Right lobe of liver (tissue), 4 donors: ENCODE data around the gene ANTXR1.

Experiments
- CTCF ChIP-seq, 4 donors: fragments of 200-600 bp in 3 of 4; fragments of 450-650 bp in 1 of 4; IDR thresholded peaks; one replicate each; pipeline versions ENCODE4 v1.5.1 to v1.8.0; 2016 to 2022; ENCODE audit warnings: antibody characterized with exemption in 4 of 4, mild to moderate bottlenecking in 2 of 4
- POLR2A ChIP-seq: fragments of 450-650 bp; IDR thresholded peaks from one replicate; pipeline ENCODE4 v1.6.1; 2017; ENCODE audit warnings: antibody characterized with exemption, mild to moderate bottlenecking
- donor health status: DM: no; HTN: no; CAD: no.
- donor health status: DM: no; HTN: no; CAD: no.
- donor health status: DM: no; HTN: yes; CAD: no.

- TF ChIP-seq CTCF (IDR thresholded peaks at IDR 0.05) (no peak), POLR2A (no peak)
These were observed 275.4 kb downstream of the ANTXR1 start for GRCh38 chr2:69288429-69288828.
